Right kidney (tissue), 1 donor: ENCODE results near the gene MNAT1.
"Not testable (repeated sequence)": the region's sequence is repeated elsewhere in the genome, so short reads cannot be mapped to it uniquely, and the experiment has no call there.

Source experiments
- DNase-seq: peaks from one replicate; pipeline ENCODE4 v3.0.0-alpha.2; 2016

MNAT1 gene

GRCh38 chr14:60735416-60735815 lies 855 bp downstream of the MNAT1 start:
- no peak for DNase-seq

- DNase-seq, result no peak
These were observed 1.9 kb downstream of the MNAT1 start for GRCh38 chr14:60736494-60736893.

- DNase-seq, result no peak
These were observed 4.4 kb downstream of the MNAT1 start for GRCh38 chr14:60738843-60739508.

- no peak for DNase-seq
These were observed 10.0 kb downstream of the MNAT1 start for GRCh38 chr14:60744566-60744965.

- DNase-seq, result no peak
These were observed 18.9 kb downstream of the MNAT1 start for GRCh38 chr14:60753264-60754119.

GRCh38 chr14:60756847-60757246 lies 22.3 kb downstream of the MNAT1 start:
- no peak for DNase-seq

GRCh38 chr14:60757567-60758002 lies 23.0 kb downstream of the MNAT1 start:
- DNase-seq, result no peak

GRCh38 chr14:60758885-60759284 lies 24.3 kb downstream of the MNAT1 start:
- DNase-seq, result no peak

- DNase-seq, result no peak
These were observed 25.6 kb downstream of the MNAT1 start for GRCh38 chr14:60760209-60760608.

- no peak for DNase-seq
These were observed 26.2 kb downstream of the MNAT1 start for GRCh38 chr14:60760644-60761364.

GRCh38 chr14:60768602-60769001 lies 34.0 kb downstream of the MNAT1 start:
- DNase-seq, result no peak

- no peak for DNase-seq
These were observed 36.6 kb downstream of the MNAT1 start for GRCh38 chr14:60771117-60771516.

- no peak for DNase-seq
These were observed 39.0 kb downstream of the MNAT1 start for GRCh38 chr14:60773558-60773957.

GRCh38 chr14:60775296-60775695 lies 40.7 kb downstream of the MNAT1 start:
- no peak for DNase-seq

- no peak for DNase-seq
These were observed 43.5 kb downstream of the MNAT1 start for GRCh38 chr14:60777856-60778578.

- DNase-seq, result not testable (repeated sequence)
These were observed 45.4 kb downstream of the MNAT1 start for GRCh38 chr14:60779745-60780514.

- DNase-seq, result not testable (repeated sequence)
These were observed 46.0 kb downstream of the MNAT1 start for GRCh38 chr14:60780558-60780957.

- DNase-seq, result no peak
These were observed 52.3 kb downstream of the MNAT1 start for GRCh38 chr14:60786905-60787304.

- DNase-seq, result no peak
These were observed 55.1 kb downstream of the MNAT1 start for GRCh38 chr14:60789656-60790055.

- no peak for DNase-seq
These were observed 56.3 kb downstream of the MNAT1 start for GRCh38 chr14:60790850-60791249.

- DNase-seq, result no peak
These were observed 61.9 kb downstream of the MNAT1 start for GRCh38 chr14:60796434-60796833.

- no peak for DNase-seq
These were observed 65.8 kb downstream of the MNAT1 start for GRCh38 chr14:60800409-60800808.
